Measurements from ENCODE around the gene DLG2. TPM values are rescaled to one million over a fixed set of nuclear protein-coding genes. Genes with fewer than 3 reads are reported as not detected.

Gene DLG2
- total RNA-seq, 3 donors from 2014 or later (not counting 1 experiment from before 2014, with no cell fraction given) = 1.7 to 2.9 (median 2.2) TPM

DNA sequence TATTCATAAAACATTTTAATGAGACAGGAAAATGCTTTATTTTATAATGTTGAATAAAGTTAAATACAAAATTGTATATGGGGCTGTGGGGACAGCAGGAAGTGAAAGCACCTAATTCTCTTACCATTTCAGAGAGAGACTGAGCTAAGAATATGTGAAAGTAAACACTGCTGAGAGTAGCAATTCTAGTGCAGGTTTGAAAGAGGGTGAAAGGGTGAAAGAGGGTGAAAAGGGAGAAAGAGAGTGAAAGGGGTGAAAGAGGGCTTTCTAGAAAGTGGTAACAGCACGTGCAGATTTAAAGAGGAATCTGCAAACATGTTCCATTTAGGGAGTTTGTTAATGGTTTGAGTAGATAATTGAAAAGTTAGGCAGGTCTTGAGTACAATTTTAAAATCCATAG, 1689.0 kb downstream of the DLG2 start:
- no peaks in the 10 kb centered on the region for H3K27me3 Mint-ChIP-seq (ENCODE audit: low read depth in 2 of 2)
- no peaks in the 10 kb centered on the region for H3K36me3 Mint-ChIP-seq
- H3K9me3 ChIP-seq (ENCODE audit: control insufficient read depth, insufficient read depth, low read length) = no peaks in the 10 kb centered on the region
- no peak overlapping the region for H3K4me3 ChIP-seq (ENCODE audit: low read length)
- TF ChIP-seq, protein P1, sequence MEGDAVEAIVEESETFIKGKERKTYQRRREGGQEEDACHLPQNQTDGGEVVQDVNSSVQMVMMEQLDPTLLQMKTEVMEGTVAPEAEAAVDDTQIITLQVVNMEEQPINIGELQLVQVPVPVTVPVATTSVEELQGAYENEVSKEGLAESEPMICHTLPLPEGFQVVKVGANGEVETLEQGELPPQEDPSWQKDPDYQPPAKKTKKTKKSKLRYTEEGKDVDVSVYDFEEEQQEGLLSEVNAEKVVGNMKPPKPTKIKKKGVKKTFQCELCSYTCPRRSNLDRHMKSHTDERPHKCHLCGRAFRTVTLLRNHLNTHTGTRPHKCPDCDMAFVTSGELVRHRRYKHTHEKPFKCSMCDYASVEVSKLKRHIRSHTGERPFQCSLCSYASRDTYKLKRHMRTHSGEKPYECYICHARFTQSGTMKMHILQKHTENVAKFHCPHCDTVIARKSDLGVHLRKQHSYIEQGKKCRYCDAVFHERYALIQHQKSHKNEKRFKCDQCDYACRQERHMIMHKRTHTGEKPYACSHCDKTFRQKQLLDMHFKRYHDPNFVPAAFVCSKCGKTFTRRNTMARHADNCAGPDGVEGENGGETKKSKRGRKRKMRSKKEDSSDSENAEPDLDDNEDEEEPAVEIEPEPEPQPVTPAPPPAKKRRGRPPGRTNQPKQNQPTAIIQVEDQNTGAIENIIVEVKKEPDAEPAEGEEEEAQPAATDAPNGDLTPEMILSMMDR (IDR thresholded peaks at IDR 0.05) = no peak
- 54% methylated on average over 1 of the region's 1 CpG for whole genome bisulfite sequencing (ENCODE audit: insufficient coverage)
- no peaks in the 10 kb centered on the region for H3K4me1 ChIP-seq (ENCODE audit: control insufficient read depth, insufficient read depth, low read length)
- H3K9me3 Mint-ChIP-seq = peaks cover 3 to 14% of the 10 kb centered on the region in 2 donors
- ATAC-seq = no peak
- no peak for DNase-seq
- no peak overlapping the region for H3K27ac Mint-ChIP-seq
- H3K36me3 ChIP-seq (ENCODE audit: control insufficient read depth, insufficient read depth, low read length) = no peaks in the 10 kb centered on the region
- no peak overlapping the region for H3K27ac ChIP-seq (ENCODE audit: low read length)
- no peaks in the 10 kb centered on the region for H3K27me3 ChIP-seq (ENCODE audit: control insufficient read depth, insufficient read depth, low read length)
- intact Hi-C loops (cut with micrococcal nuclease) = no loop called here
- no peak overlapping the region for H3K4me3 Mint-ChIP-seq
- H3K4me1 Mint-ChIP-seq = no peaks in the 10 kb centered on the region

DNA sequence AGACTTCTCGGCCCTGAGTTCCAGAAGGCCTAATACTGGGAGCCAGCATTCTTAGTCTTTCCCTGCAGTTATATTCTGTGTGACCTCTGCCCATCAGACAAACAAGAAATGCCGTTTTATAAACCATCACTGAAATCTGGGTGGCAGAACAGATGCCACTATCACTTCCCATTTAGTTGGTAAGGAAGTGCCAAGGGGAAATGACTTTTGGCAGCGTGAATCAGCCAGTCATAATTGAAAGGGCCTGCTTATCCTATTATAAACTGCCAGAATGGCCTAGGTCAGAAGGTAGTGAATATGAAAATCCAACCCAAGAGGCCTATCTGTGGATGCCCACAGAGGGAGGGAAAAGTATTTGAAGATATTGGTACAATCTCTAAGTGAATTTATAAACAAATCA, 1694.1 kb downstream of the DLG2 start:
- 37% methylated on average over 3 of the region's 3 CpGs for WGBS (ENCODE audit: insufficient coverage)
- DNase-seq = no peak

DNA sequence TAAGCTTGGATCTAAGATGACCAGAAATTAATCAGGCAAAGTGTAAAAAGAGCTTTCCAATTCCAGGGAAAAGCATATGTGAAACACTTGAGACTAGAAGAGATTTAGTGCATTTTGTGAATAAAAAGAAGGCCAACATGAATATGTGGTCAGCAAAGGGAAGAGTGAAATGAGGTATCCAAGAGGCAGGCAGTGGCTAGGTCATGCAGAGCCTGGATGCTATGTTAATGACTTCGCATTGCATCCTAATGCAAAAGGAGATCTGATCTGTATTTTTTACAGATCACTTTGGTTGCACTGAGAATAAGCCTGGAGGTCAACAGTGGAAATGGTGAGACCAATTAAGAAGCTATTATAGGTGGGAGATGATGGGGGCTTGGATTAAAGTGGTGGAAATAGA, 1699.7 kb downstream of the DLG2 start:
- H3K4me1 Mint-ChIP-seq = no peaks in the 10 kb centered on the region
- H3K27me3 ChIP-seq (ENCODE audit: control insufficient read depth, insufficient read depth, low read length) = no peaks in the 10 kb centered on the region
- H3K36me3 ChIP-seq (ENCODE audit: control insufficient read depth, insufficient read depth, low read length) = no peaks in the 10 kb centered on the region
- no peak for DNase-seq
- TF ChIP-seq, protein P1 (IDR thresholded peaks at IDR 0.05) = no peak
- ATAC-seq = no peak
- no peaks in the 10 kb centered on the region for H3K36me3 Mint-ChIP-seq
- H3K4me3 ChIP-seq (ENCODE audit: low read length) = no peak overlapping the region
- WGBS (ENCODE audit: insufficient coverage) = 97% methylated on average over 1 of the region's 1 CpG
- H3K9me3 Mint-ChIP-seq = peaks cover 9 to 10% of the 10 kb centered on the region in 2 donors
- H3K9me3 ChIP-seq (ENCODE audit: control insufficient read depth, insufficient read depth, low read length) = no peaks in the 10 kb centered on the region
- no peak overlapping the region for H3K4me3 Mint-ChIP-seq
- H3K27ac ChIP-seq (ENCODE audit: low read length) = no peak overlapping the region
- H3K27ac Mint-ChIP-seq = no peak overlapping the region
- H3K27me3 Mint-ChIP-seq (ENCODE audit: low read depth in 2 of 2) = no peaks in the 10 kb centered on the region
- H3K4me1 ChIP-seq (ENCODE audit: control insufficient read depth, insufficient read depth, low read length) = no peaks in the 10 kb centered on the region
- intact Hi-C loops (cut with micrococcal nuclease) = no loop called here

More for the DNA sequence above, 1694.1 kb downstream of the DLG2 start:
- no peak overlapping the region for H3K4me3 Mint-ChIP-seq
- no peaks in the 10 kb centered on the region for H3K27me3 Mint-ChIP-seq (ENCODE audit: low read depth in 2 of 2)
- peaks cover 2% of the 10 kb centered on the region for H3K9me3 ChIP-seq (ENCODE audit: control insufficient read depth, insufficient read depth, low read length)
- H3K4me1 ChIP-seq (ENCODE audit: control insufficient read depth, insufficient read depth, low read length) = no peaks in the 10 kb centered on the region
- H3K4me3 ChIP-seq (ENCODE audit: low read length) = no peak overlapping the region
- H3K4me1 Mint-ChIP-seq = no peaks in the 10 kb centered on the region
- H3K27me3 ChIP-seq (ENCODE audit: control insufficient read depth, insufficient read depth, low read length) = no peaks in the 10 kb centered on the region
- TF ChIP-seq, protein P1 (IDR thresholded peaks at IDR 0.05) = no peak
- H3K27ac Mint-ChIP-seq = no peak overlapping the region
- intact Hi-C loops (cut with micrococcal nuclease) = no loop called here
- H3K27ac ChIP-seq (ENCODE audit: low read length) = no peak overlapping the region
- ATAC-seq = no peak
- H3K36me3 ChIP-seq (ENCODE audit: control insufficient read depth, insufficient read depth, low read length) = no peaks in the 10 kb centered on the region
- peaks cover 3 to 14% of the 10 kb centered on the region in 2 donors for H3K9me3 Mint-ChIP-seq
- no peaks in the 10 kb centered on the region for H3K36me3 Mint-ChIP-seq

DNA sequence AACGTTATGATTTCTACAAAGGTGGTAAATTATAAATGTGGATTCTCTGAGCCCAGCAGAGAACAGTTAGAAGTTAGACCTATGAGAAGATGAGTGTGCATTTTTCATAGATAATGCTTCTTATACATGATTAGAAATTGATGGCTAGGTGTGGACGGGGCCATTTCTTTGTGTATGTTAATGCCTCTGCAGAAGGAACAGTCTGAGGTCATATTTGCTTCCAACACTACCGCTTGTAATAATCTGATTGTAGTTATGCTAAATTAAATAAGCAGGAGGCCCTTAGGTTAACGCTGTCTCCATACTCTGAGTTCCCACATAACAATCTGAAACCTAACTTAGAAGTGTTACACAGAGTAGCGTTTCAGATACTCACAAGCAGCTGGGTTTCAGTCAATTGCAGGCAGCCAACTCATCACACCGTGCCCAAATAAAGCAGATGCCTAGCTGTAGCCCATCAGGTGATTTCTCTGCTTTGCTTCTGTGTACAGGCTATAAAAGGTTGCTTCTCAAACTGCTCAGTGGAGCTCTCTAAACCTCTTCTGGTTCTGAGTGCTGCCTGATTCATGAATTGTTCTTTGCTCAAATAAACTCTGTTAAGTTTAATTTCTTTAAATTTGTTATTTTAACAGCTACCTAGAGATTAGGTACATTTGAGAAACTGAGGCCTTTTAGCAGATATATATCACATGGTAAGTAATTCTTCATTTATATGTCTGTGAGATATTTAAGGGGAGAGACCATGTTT, 1702.2 kb downstream of the DLG2 start:
- Mint-ChIP-seq H3K4me3 (no peak overlapping the region), H3K27ac (no peak overlapping the region), H3K36me3 (no peaks in the 10 kb centered on the region), H3K27me3 (ENCODE audit: low read depth in 2 of 2) (no peaks in the 10 kb centered on the region), H3K9me3 (peaks cover 7 to 9% of the 10 kb centered on the region in 2 donors), H3K4me1 (no peaks in the 10 kb centered on the region)
- TF ChIP-seq, protein P1 (IDR thresholded peaks at IDR 0.05) = no peak
- intact Hi-C loops (cut with micrococcal nuclease) = no loop called here
- DNase-seq (no peak), ATAC-seq (no peak)
- Histone ChIP-seq H3K4me3 (ENCODE audit: low read length) (no peak overlapping the region), H3K36me3 (ENCODE audit: control insufficient read depth, insufficient read depth, low read length) (no peaks in the 10 kb centered on the region), H3K4me1 (ENCODE audit: control insufficient read depth, insufficient read depth, low read length) (no peaks in the 10 kb centered on the region), H3K27ac (ENCODE audit: low read length) (no peak overlapping the region), H3K9me3 (ENCODE audit: control insufficient read depth, insufficient read depth, low read length) (no peaks in the 10 kb centered on the region), H3K27me3 (ENCODE audit: control insufficient read depth, insufficient read depth, low read length) (no peaks in the 10 kb centered on the region)
- 89% methylated on average over 6 of the region's 6 CpGs for WGBS (ENCODE audit: insufficient coverage)
